Measurements from ENCODE around the gene AGER. TPM values are rescaled to one million over a fixed set of nuclear protein-coding genes. Genes with fewer than 3 reads are reported as not detected.

AGER gene
- total and polyA plus RNA-seq, 2 donors (not counting 3 experiments of a cell fraction or from before 2014, with no cell fraction given), result 5.1 to 18.5 TPM

GRCh38 chr6:32168807-32169591 lies 15.1 kb downstream of the AGER start:
- no peak overlapping the region for H3K9ac ChIP-seq (replicated peaks; ENCODE audit: extremely low read depth, insufficient read depth, low read length)
- no peaks in the 10 kb centered on the region for H3K27me3 ChIP-seq (ENCODE audit: control insufficient read depth in 2 of 2, insufficient read depth in 2 of 2, low read length in 2 of 2)
- dilution Hi-C loops (cut with MboI; ENCODE audit: extremely low pct_ligation_motif_present, low sequenced_read_pairs), result no loop called here
- no peak overlapping the region for H3K4me2 ChIP-seq (ENCODE audit: insufficient read depth, low read length)
- ChIA-PET POLR2A (no interaction called here), CTCF (interaction anchor here (0.9 kb wide), 1 partner anchor 14 kb away, joined by 3 read pairs; no protein-coding TSS in a partner anchor)
- intact Hi-C loops (cut with micrococcal nuclease), result no loop called here
- TSS peak; percentile 66 for BruUV-seq (replicated peaks)
- TF ChIP-seq MAX (IDR thresholded peaks at IDR 0.05; ENCODE audit: insufficient read depth, insufficient read length) (no peak), POLR2A (IDR thresholded peaks at IDR 0.05; ENCODE audit: low read depth, low read length) (no peak), JUN (IDR thresholded peaks at IDR 0.05; ENCODE audit: borderline replicate concordance, insufficient read depth, insufficient read length, low read depth) (no peak), GATA2 (IDR thresholded peaks at IDR 0.05; ENCODE audit: insufficient read depth, insufficient read length, low read depth, low read length) (no peak), FOS (IDR thresholded peaks at IDR 0.05; ENCODE audit: borderline replicate concordance, insufficient read depth, low read length) (no peak), CTCF (IDR thresholded peaks at IDR 0.05; ENCODE audit: extremely low read depth in 1 of 2, insufficient read depth in 1 of 2, low read depth in 1 of 2, low read length in 2 of 2) (no peak), POLR2AphosphoS5 (IDR thresholded peaks at IDR 0.05; ENCODE audit: insufficient read depth, low read depth, low read length) (no peak), MYC (IDR thresholded peaks at IDR 0.05; ENCODE audit: low read depth, low read length) (no peak), EZH2 (IDR thresholded peaks at IDR 0.05; ENCODE audit: borderline replicate concordance, low read depth, low read length, severe bottlenecking) (no peak)
- FAIRE-seq (no peak), DNase-seq (ENCODE audit: low read depth, low spot score) (no peak)
- no peak overlapping the region for H2AFZ ChIP-seq (ENCODE audit: low read depth, low read length)
- no peaks in the 10 kb centered on the region for H3K4me1 ChIP-seq (ENCODE audit: control insufficient read depth, extremely low read depth, insufficient read depth, low read length)
- no peaks in the 10 kb centered on the region for H3K79me2 ChIP-seq (ENCODE audit: control insufficient read depth, insufficient read depth, low read length)
- no peaks in the 10 kb centered on the region for H3K9me1 ChIP-seq (replicated peaks; ENCODE audit: control insufficient read depth, extremely low read depth, insufficient read depth, low read length)
- peaks cover 7 to 21% of the 10 kb centered on the region in 2 experiments for H3K36me3 ChIP-seq (ENCODE audit: control insufficient read depth in 2 of 2, extremely low read depth in 1 of 2, insufficient read depth in 2 of 2, low read length in 2 of 2)
- no peak overlapping the region for H3K27ac ChIP-seq (ENCODE audit: insufficient read depth, low read depth, low read length)
- no peaks in the 10 kb centered on the region for H3K9me3 ChIP-seq (replicated peaks; ENCODE audit: control insufficient read depth, insufficient read depth, low read length)
- no peaks in the 10 kb centered on the region for H4K20me1 ChIP-seq (replicated peaks; ENCODE audit: control insufficient read depth, extremely low read depth, insufficient read depth, low read length)
- H3K4me3 ChIP-seq (replicated peaks in 1 of 3; ENCODE audit: insufficient read depth in 1 of 3, low read depth in 1 of 3, low read length in 3 of 3), result no peak overlapping the region

Data from endothelial cell of umbilical vein (primary cell).